Trophoblast cell (in vitro differentiated cells and primary cell): ENCODE measurements around the gene NKX6-1.

Experiments used
- DNase-seq, 2 donors: peaks; one replicate each; pipeline ENCODE4 v3.0.0-alpha.2; 2016
- H2AFZ ChIP-seq: 2 replicates; pipeline ENCODE4 v1.6.1; 2013; ENCODE audit warnings: low read length, moderate library complexity, mild to moderate bottlenecking; ENCODE audit not compliant: insufficient read depth, poor library complexity
- H2AK5ac ChIP-seq: 2 replicates; pipeline ENCODE4 v1.6.1; 2013; ENCODE audit warnings: mild to moderate bottlenecking, low read length
- H2BK120ac ChIP-seq: 2 replicates; pipeline ENCODE4 v1.6.1; 2013; ENCODE audit warnings: low read length, mild to moderate bottlenecking, moderate library complexity; ENCODE audit not compliant: insufficient read depth, poor library complexity
- H2BK12ac ChIP-seq: 2 replicates; pipeline ENCODE4 v1.6.1; 2013; ENCODE audit warnings: mild to moderate bottlenecking, low read length, moderate library complexity
- H2BK5ac ChIP-seq: 2 replicates; pipeline ENCODE4 v1.6.1; 2013; ENCODE audit warnings: low read length, low read depth, moderate library complexity, mild to moderate bottlenecking; ENCODE audit not compliant: poor library complexity
- H3K14ac ChIP-seq: 2 replicates; pipeline ENCODE4 v1.6.1; 2013; ENCODE audit warnings: mild to moderate bottlenecking, low read length
- H3K18ac ChIP-seq: 2 replicates; pipeline ENCODE4 v1.6.1; 2013; ENCODE audit warnings: mild to moderate bottlenecking, low read length
- H3K23ac ChIP-seq: 2 replicates; pipeline ENCODE4 v1.6.1; 2013; ENCODE audit warnings: low read length
- H3K27ac ChIP-seq: 2 replicates; pipeline ENCODE4 v1.5.1; 2013; ENCODE audit warnings: low read depth, mild to moderate bottlenecking, inconsistent platforms, low read length, moderate library complexity
- H3K27me3 ChIP-seq: 2 replicates; pipeline ENCODE4 v1.6.1; 2013; ENCODE audit warnings: inconsistent platforms, mild to moderate bottlenecking, low read length, moderate library complexity; ENCODE audit not compliant: insufficient read depth
- H3K36me3 ChIP-seq, 2 experiments: 1 replicate in 1 of 2; 2 replicates in 1 of 2; pipeline ENCODE4 v1.6.1; 2013; ENCODE audit warnings: low read length in 2 of 2, mild to moderate bottlenecking in 2 of 2, moderate library complexity in 1 of 2; ENCODE audit not compliant: insufficient read depth in 2 of 2, control insufficient read depth in 1 of 2
- H3K4ac ChIP-seq: 2 replicates; pipeline ENCODE4 v1.6.1; 2013; ENCODE audit warnings: low read depth, mild to moderate bottlenecking, low read length, moderate library complexity
- H3K4me1 ChIP-seq, 2 experiments: 1 replicate in 1 of 2; 2 replicates in 1 of 2; pipeline ENCODE4 v1.6.1; 2013; ENCODE audit warnings: low read length in 2 of 2, mild to moderate bottlenecking in 2 of 2, moderate library complexity in 1 of 2; ENCODE audit not compliant: insufficient read depth in 2 of 2, control insufficient read depth in 1 of 2
- H3K4me2 ChIP-seq: 2 replicates; pipeline ENCODE4 v1.6.1; 2013; ENCODE audit warnings: inconsistent platforms, mild to moderate bottlenecking, low read length, moderate library complexity
- H3K4me3 ChIP-seq: 2 replicates; pipeline ENCODE4 v1.5.1; 2013; ENCODE audit warnings: mild to moderate bottlenecking, low read depth, low read length, inconsistent platforms
- H3K79me1 ChIP-seq: one replicate; pipeline ENCODE4 v1.6.1; 2013; ENCODE audit warnings: low read length
- H3K79me2 ChIP-seq: 2 replicates; pipeline ENCODE4 v1.6.1; 2013; ENCODE audit warnings: low read length, mild to moderate bottlenecking; ENCODE audit not compliant: control insufficient read depth, insufficient read depth, poor library complexity
- H3K9ac ChIP-seq: 2 replicates; pipeline ENCODE4 v1.6.1; 2013; ENCODE audit warnings: mild to moderate bottlenecking, low read length
- H3K9me3 ChIP-seq: 2 replicates; pipeline ENCODE4 v1.6.1; 2013; ENCODE audit warnings: low read depth, mild to moderate bottlenecking, control low read depth, inconsistent platforms, low read length; ENCODE audit not compliant: insufficient read depth
- H4K12ac ChIP-seq: 2 replicates; pipeline ENCODE4 v1.6.1; 2013; ENCODE audit warnings: low read depth, mild to moderate bottlenecking, low read length, moderate library complexity
- H4K8ac ChIP-seq: 2 replicates; pipeline ENCODE4 v1.6.1; 2013; ENCODE audit warnings: low read depth, mild to moderate bottlenecking, low read length, moderate library complexity
- H4K91ac ChIP-seq: one replicate; pipeline ENCODE4 v1.6.1; 2013; ENCODE audit warnings: low read depth, mild to moderate bottlenecking, low read length, moderate library complexity
- WGBS: extraction: QIAGEN DNeasy Blood & Tissue Kit; methylation state at CpG from one replicate; pipeline ENCODE4 v1.1.7; 2013; ENCODE audit warnings: missing lambda C conversion rate; ENCODE audit not compliant: insufficient read length, insufficient coverage; ENCODE audit errors: extremely low coverage; 5-methylcytosine and 5-hydroxymethylcytosine counted together

Gene NKX6-1

GRCh38 chr4:84479663-84480062 lies 19.4 kb downstream of the NKX6-1 start:
- Histone ChIP-seq H4K8ac (no peak overlapping the region), H3K36me3 (no peaks in the 10 kb centered on the region), H2BK120ac (no peak overlapping the region), H4K12ac (no peak overlapping the region), H3K79me2 (no peaks in the 10 kb centered on the region), H3K4me2 (no peak overlapping the region), H3K79me1 (no peaks in the 10 kb centered on the region), H3K18ac (no peak overlapping the region), H3K14ac (no peak overlapping the region), H3K27ac (no peak overlapping the region), H3K4ac (no peak overlapping the region), H2BK5ac (no peak overlapping the region), H3K9me3 (peaks cover 9% of the 10 kb centered on the region), H3K23ac (no peak overlapping the region), H3K27me3 (peaks cover 49% of the 10 kb centered on the region), H2AFZ (no peak overlapping the region), H3K4me3 (no peak overlapping the region), H2AK5ac (no peak overlapping the region), H3K9ac (no peak overlapping the region), H2BK12ac (no peak overlapping the region), H3K4me1 (peaks cover 4 to 7% of the 10 kb centered on the region in 2 experiments), H4K91ac (no peak overlapping the region)
- no CpG with 5 or more reads among the region's 6 CpGs for WGBS
- no peak for DNase-seq

GRCh38 chr4:84477738-84478137 lies 21.4 kb downstream of the NKX6-1 start:
- Histone ChIP-seq H2AFZ (no peak overlapping the region), H3K27me3 (peaks cover 30% of the 10 kb centered on the region), H3K23ac (no peak overlapping the region), H4K8ac (no peak overlapping the region), H4K12ac (no peak overlapping the region), H3K9me3 (peaks cover 2% of the 10 kb centered on the region), H3K14ac (no peak overlapping the region), H3K9ac (no peak overlapping the region), H3K4me3 (no peak overlapping the region), H3K27ac (no peak overlapping the region), H4K91ac (no peak overlapping the region), H3K4me2 (no peak overlapping the region), H3K4ac (no peak overlapping the region), H2AK5ac (no peak overlapping the region), H2BK12ac (no peak overlapping the region), H3K18ac (no peak overlapping the region), H3K4me1 (peaks cover 2 to 5% of the 10 kb centered on the region in 2 experiments), H3K79me2 (no peaks in the 10 kb centered on the region), H3K36me3 (no peaks in the 10 kb centered on the region), H2BK120ac (no peak overlapping the region), H2BK5ac (no peak overlapping the region), H3K79me1 (no peaks in the 10 kb centered on the region)
- no peak for DNase-seq
- WGBS = no CpG with 5 or more reads among the region's 1 CpG

GRCh38 chr4:84474107-84474506 lies 25.0 kb downstream of the NKX6-1 start:
- H2AK5ac ChIP-seq = no peak overlapping the region
- no peak overlapping the region for H4K12ac ChIP-seq
- no peak overlapping the region for H4K91ac ChIP-seq
- no peaks in the 10 kb centered on the region for H3K9me3 ChIP-seq
- H3K27me3 ChIP-seq = no peaks in the 10 kb centered on the region
- no peaks in the 10 kb centered on the region for H3K79me1 ChIP-seq
- H2AFZ ChIP-seq = no peak overlapping the region
- H2BK12ac ChIP-seq = no peak overlapping the region
- H3K27ac ChIP-seq = no peak overlapping the region
- no peak for DNase-seq
- H3K9ac ChIP-seq = no peak overlapping the region
- no peak overlapping the region for H3K18ac ChIP-seq
- no peak overlapping the region for H2BK120ac ChIP-seq
- no peak overlapping the region for H3K23ac ChIP-seq
- no peaks in the 10 kb centered on the region for H3K36me3 ChIP-seq
- H4K8ac ChIP-seq = no peak overlapping the region
- H2BK5ac ChIP-seq = no peak overlapping the region
- no peak overlapping the region for H3K4ac ChIP-seq
- no peaks in the 10 kb centered on the region for H3K79me2 ChIP-seq
- H3K4me1 ChIP-seq = no peaks in the 10 kb centered on the region
- H3K4me3 ChIP-seq = no peak overlapping the region
- no peak overlapping the region for H3K4me2 ChIP-seq
- H3K14ac ChIP-seq = no peak overlapping the region

GRCh38 chr4:84472154-84472553 lies 26.9 kb downstream of the NKX6-1 start:
- no peak overlapping the region for H4K8ac ChIP-seq
- no peaks in the 10 kb centered on the region for H3K9me3 ChIP-seq
- H3K4me1 ChIP-seq = no peaks in the 10 kb centered on the region
- H4K12ac ChIP-seq = no peak overlapping the region
- no peak overlapping the region for H3K4ac ChIP-seq
- DNase-seq = no peak
- H3K9ac ChIP-seq = no peak overlapping the region
- no peaks in the 10 kb centered on the region for H3K27me3 ChIP-seq
- no peak overlapping the region for H2BK12ac ChIP-seq
- no peak overlapping the region for H3K27ac ChIP-seq
- H2BK120ac ChIP-seq = no peak overlapping the region
- H3K4me2 ChIP-seq = no peak overlapping the region
- no peaks in the 10 kb centered on the region for H3K79me2 ChIP-seq
- no peaks in the 10 kb centered on the region for H3K36me3 ChIP-seq
- no peak overlapping the region for H3K23ac ChIP-seq
- H2BK5ac ChIP-seq = no peak overlapping the region
- no peak overlapping the region for H3K4me3 ChIP-seq
- H4K91ac ChIP-seq = no peak overlapping the region
- no peak overlapping the region for H2AFZ ChIP-seq
- H3K79me1 ChIP-seq = no peaks in the 10 kb centered on the region
- H3K18ac ChIP-seq = no peak overlapping the region
- no peak overlapping the region for H3K14ac ChIP-seq
- H2AK5ac ChIP-seq = no peak overlapping the region
